Aorta (tissue), 5 donors: ENCODE measurements around the gene ST7. TPM values are rescaled to one million over a fixed set of nuclear protein-coding genes. Genes with fewer than 3 reads are reported as not detected.

Experiments
- ATAC-seq: fragments of 200-7000 bp; cut with Tn5 transposase; one replicate; pipeline ENCODE4 v1.9.1; 2022; ENCODE audit warnings: moderate library complexity; ENCODE audit not compliant: low FRiP score
- DNase-seq, 2 donors: peaks; one replicate each; pipeline ENCODE4 v3.0.0-alpha.2; 2020
- H3K27ac ChIP-seq, 2 donors: one replicate each; pipeline ENCODE4 v1.5.1; 2013; ENCODE audit warnings: low read length in 2 of 2, mild to moderate bottlenecking in 2 of 2, moderate library complexity in 2 of 2, control low read depth in 1 of 2, inconsistent platforms in 1 of 2, low read depth in 1 of 2
- H3K27me3 ChIP-seq, 2 donors: one replicate each; pipeline ENCODE4 v1.6.1; 2013; ENCODE audit warnings: control low read depth in 1 of 2, low read length in 1 of 2, mild to moderate bottlenecking in 1 of 2, moderate library complexity in 1 of 2; ENCODE audit not compliant: insufficient read depth in 2 of 2, control insufficient read depth in 1 of 2
- H3K36me3 ChIP-seq, 2 donors: one replicate each; pipeline ENCODE4 v1.6.1; 2013; ENCODE audit warnings: control low read depth in 1 of 2, low read length in 1 of 2, mild to moderate bottlenecking in 1 of 2; ENCODE audit not compliant: insufficient read depth in 2 of 2, control insufficient read depth in 1 of 2
- H3K4me1 ChIP-seq, 2 donors: one replicate each; pipeline ENCODE4 v1.6.1; 2013; ENCODE audit warnings: low read length in 2 of 2, control low read depth in 1 of 2, mild to moderate bottlenecking in 1 of 2, moderate library complexity in 1 of 2; ENCODE audit not compliant: insufficient read depth in 2 of 2, control insufficient read depth in 1 of 2
- H3K4me3 ChIP-seq, 2 donors: one replicate each; pipeline ENCODE4 v1.5.1; 2013; ENCODE audit warnings: low read length in 2 of 2, control low read depth in 1 of 2, mild to moderate bottlenecking in 1 of 2
- H3K9me3 ChIP-seq: one replicate; pipeline ENCODE4 v1.6.1; 2013; ENCODE audit warnings: mild to moderate bottlenecking, low read length; ENCODE audit not compliant: control insufficient read depth
- WGBS, 2 donors: extraction: QIAGEN DNeasy Blood & Tissue Kit; methylation state at CpG; one replicate each; pipeline ENCODE4 v1.1.7; 2013; 5-methylcytosine and 5-hydroxymethylcytosine counted together
- intact Hi-C, 2 donors: fragments of 100-400 bp; cut with DNase I; formaldehyde crosslinking; loops; one replicate each; pipeline versions ENCODE4 v1.14.2 to v1.15.0; 2022
- polyA plus RNA-seq, 2 donors: library from polyadenylated mRNA; stranded (reverse); fragments of 200-250 nt; gene quantifications; one replicate each; pipeline ENCODE4 v1.2.3, GENCODE V29; 2013
- total RNA-seq, 2 donors: library from RNA; stranded (reverse); fragmentation: NEBNext Ultra II Directional; extraction: Animal tissue kit (Norgen Biotek cat#: 25700); gene quantifications; one replicate each; pipeline ENCODE4 v1.2.1, GENCODE V29; 2021
- donor health status: healthy with polysubstance abuse.
- donor health status: Bipolar disorder and iron deficiency.
- donor health status: DM: no; HTN: no; CAD: no.
- donor health status: DM: no; HTN: no; CAD: no.
- donor health status: DM: yes; HTN: yes; CAD: no.

Gene ST7
- total and polyA plus RNA-seq, 4 donors = 24.2 to 35.3 (median 31.9) TPM

GRCh38 chr7:117146059-117146458 is 192.8 kb downstream of the ST7 start:
- 87 to 95% methylated on average over 1 of the region's 1 CpG for WGBS, 2 donors
- DNase-seq (no peak), ATAC-seq (no peak)
- H3K36me3 ChIP-seq = peaks cover 0 to 5% of the 10 kb centered on the region in 2 donors
- no peaks in the 10 kb centered on the region for H3K27me3 ChIP-seq
- no peak overlapping the region for H3K4me3 ChIP-seq
- no peak overlapping the region for H3K27ac ChIP-seq
- no peaks in the 10 kb centered on the region for H3K9me3 ChIP-seq
- intact Hi-C loops = no loop called here
- no peaks in the 10 kb centered on the region for H3K4me1 ChIP-seq

- no peak for DNase-seq
- Histone ChIP-seq H3K27me3 (no peaks in the 10 kb centered on the region), H3K4me1 (no peaks in the 10 kb centered on the region), H3K27ac (no peak overlapping the region), H3K36me3 (peaks cover 2 to 5% of the 10 kb centered on the region in 2 donors), H3K9me3 (no peaks in the 10 kb centered on the region), H3K4me3 (no peak overlapping the region)
- WGBS, 2 donors = 33 to 35% methylated on average over 3 of the region's 3 CpGs
- ATAC-seq = no peak
- intact Hi-C loops = no loop called here
These were observed 193.2 kb downstream of the ST7 start for GRCh38 chr7:117146511-117146910.

GRCh38 chr7:117148971-117149370 is 195.7 kb downstream of the ST7 start:
- ATAC-seq = no peak
- Histone ChIP-seq H3K36me3 (peaks cover 2 to 3% of the 10 kb centered on the region in 2 donors), H3K4me3 (no peak overlapping the region), H3K4me1 (no peaks in the 10 kb centered on the region), H3K27ac (no peak overlapping the region), H3K27me3 (no peaks in the 10 kb centered on the region), H3K9me3 (no peaks in the 10 kb centered on the region)
- 96 to 97% methylated on average over 4 of the region's 4 CpGs for WGBS, 2 donors
- no peak for DNase-seq
- intact Hi-C loops = no loop called here

- Histone ChIP-seq H3K9me3 (no peaks in the 10 kb centered on the region), H3K27me3 (no peaks in the 10 kb centered on the region), H3K4me3 (no peak overlapping the region), H3K27ac (no peak overlapping the region), H3K36me3 (peaks cover 2 to 4% of the 10 kb centered on the region in 2 donors), H3K4me1 (no peaks in the 10 kb centered on the region)
- ATAC-seq (no peak), DNase-seq (no peak)
- intact Hi-C loops = no loop called here
- 95 to 97% methylated on average over 3 of the region's 3 CpGs for whole genome bisulfite sequencing, 2 donors
These were observed 196.4 kb downstream of the ST7 start for GRCh38 chr7:117149692-117150091.

- no peak overlapping the region for H3K27ac ChIP-seq
- peaks cover 2 to 4% of the 10 kb centered on the region in 2 donors for H3K36me3 ChIP-seq
- H3K9me3 ChIP-seq = no peaks in the 10 kb centered on the region
- H3K27me3 ChIP-seq = no peaks in the 10 kb centered on the region
- peaks cover 0 to 4% of the 10 kb centered on the region in 2 donors for H3K4me1 ChIP-seq
- no peak overlapping the region for H3K4me3 ChIP-seq
- ATAC-seq (no peak), DNase-seq (no peak)
- WGBS, 2 donors = 94 to 95% methylated on average over 3 of the region's 3 CpGs
- intact Hi-C loops = no loop called here
These were observed 199.1 kb downstream of the ST7 start for GRCh38 chr7:117152213-117153007.

GRCh38 chr7:117153016-117153545 is 199.8 kb downstream of the ST7 start:
- Histone ChIP-seq H3K27me3 (no peaks in the 10 kb centered on the region), H3K36me3 (peaks cover 2 to 4% of the 10 kb centered on the region in 2 donors), H3K27ac (no peak overlapping the region), H3K9me3 (no peaks in the 10 kb centered on the region), H3K4me1 (peaks cover 0 to 7% of the 10 kb centered on the region in 2 donors), H3K4me3 (no peak overlapping the region)
- DNase-seq (no peak), ATAC-seq (no peak)
- intact Hi-C loops = no loop called here
- 82 to 96% methylated on average over 1 of the region's 1 CpG for WGBS, 2 donors

GRCh38 chr7:117154721-117155120 is 201.4 kb downstream of the ST7 start:
- Histone ChIP-seq H3K4me3 (no peak overlapping the region), H3K9me3 (no peaks in the 10 kb centered on the region), H3K27me3 (no peaks in the 10 kb centered on the region), H3K4me1 (peaks cover 0 to 8% of the 10 kb centered on the region in 2 donors), H3K27ac (no peak overlapping the region), H3K36me3 (peaks cover 2 to 4% of the 10 kb centered on the region in 2 donors)
- DNase-seq (no peak), ATAC-seq (no peak)
- intact Hi-C loops = no loop called here
- 94 to 95% methylated on average over 1 of the region's 1 CpG for WGBS, 2 donors

GRCh38 chr7:117155694-117156093 is 202.4 kb downstream of the ST7 start:
- intact Hi-C loops = no loop called here
- H3K27me3 ChIP-seq = no peaks in the 10 kb centered on the region
- peaks cover 1 to 2% of the 10 kb centered on the region in 2 donors for H3K36me3 ChIP-seq
- no peak for ATAC-seq
- no peak for DNase-seq
- no peaks in the 10 kb centered on the region for H3K9me3 ChIP-seq
- no peak overlapping the region for H3K4me3 ChIP-seq
- WGBS, 2 donors = 92 to 95% methylated on average over 1 of the region's 1 CpG
- no peak overlapping the region for H3K27ac ChIP-seq
- peaks cover 0 to 8% of the 10 kb centered on the region in 2 donors for H3K4me1 ChIP-seq
